Measurements from ENCODE around the gene CHMP3. TPM values are rescaled to one million over a fixed set of nuclear protein-coding genes. Genes with fewer than 3 reads are reported as not detected.
A peak's percentile ranks its signal among the peaks of the same experiment; 100 is the strongest.
"Not testable (repeated sequence)": the region's sequence is repeated elsewhere in the genome, so short reads cannot be mapped to it uniquely, and the experiment has no call there.

The CHMP3 gene
- total and polyA plus RNA-seq, 2 of the 13 experiments (the other 11 are each of a cell fraction or from before 2014, with no cell fraction given): 64.1 to 114 TPM

GRCh38 chr2:86548913-86549396 lies 14.3 kb downstream of the CHMP3 start:
- POLR2A ChIA-PET; DNase-seq (ENCODE audit: low spot score); H3K9ac ChIP-seq (ENCODE audit: insufficient read depth, low read depth, low read length); H3K27me3 ChIP-seq (ENCODE audit: control insufficient read depth in 1 of 2, insufficient read depth in 2 of 2, low read length in 2 of 2); in situ Hi-C loops (cut with HindIII; ENCODE audit: extremely low pct_ligation_motif_present, low pct_unique_long_range_greater_than_20kb); H3K4me2 ChIP-seq (ENCODE audit: low read depth, low read length); H3K4me3 ChIP-seq (replicated peaks in 1 of 3; ENCODE audit: insufficient read depth in 1 of 3, low read depth in 2 of 3, low read length in 3 of 3); ATAC-seq; H2AFZ ChIP-seq (ENCODE audit: low read length); H3K27ac ChIP-seq (ENCODE audit: extremely low read length, insufficient read depth, low read length); BruUV-seq (replicated peaks); intact Hi-C loops (cut with micrococcal nuclease; ENCODE audit: unreplicated experiment); H3K79me2 ChIP-seq (ENCODE audit: insufficient read depth, low read length); FAIRE-seq; H4K20me1 ChIP-seq (ENCODE audit: insufficient read depth, low read length); H3K9me3 ChIP-seq (ENCODE audit: low read length); CTCF ChIA-PET (ENCODE audit: low intra/inter-chr PET ratio, low total read pairs); H3K36me3 ChIP-seq (replicated peaks in 1 of 2; ENCODE audit: control insufficient read depth in 1 of 2, insufficient read depth in 2 of 2, low read length in 2 of 2): not testable (repeated sequence)
- TF ChIP-seq, protein P1, sequence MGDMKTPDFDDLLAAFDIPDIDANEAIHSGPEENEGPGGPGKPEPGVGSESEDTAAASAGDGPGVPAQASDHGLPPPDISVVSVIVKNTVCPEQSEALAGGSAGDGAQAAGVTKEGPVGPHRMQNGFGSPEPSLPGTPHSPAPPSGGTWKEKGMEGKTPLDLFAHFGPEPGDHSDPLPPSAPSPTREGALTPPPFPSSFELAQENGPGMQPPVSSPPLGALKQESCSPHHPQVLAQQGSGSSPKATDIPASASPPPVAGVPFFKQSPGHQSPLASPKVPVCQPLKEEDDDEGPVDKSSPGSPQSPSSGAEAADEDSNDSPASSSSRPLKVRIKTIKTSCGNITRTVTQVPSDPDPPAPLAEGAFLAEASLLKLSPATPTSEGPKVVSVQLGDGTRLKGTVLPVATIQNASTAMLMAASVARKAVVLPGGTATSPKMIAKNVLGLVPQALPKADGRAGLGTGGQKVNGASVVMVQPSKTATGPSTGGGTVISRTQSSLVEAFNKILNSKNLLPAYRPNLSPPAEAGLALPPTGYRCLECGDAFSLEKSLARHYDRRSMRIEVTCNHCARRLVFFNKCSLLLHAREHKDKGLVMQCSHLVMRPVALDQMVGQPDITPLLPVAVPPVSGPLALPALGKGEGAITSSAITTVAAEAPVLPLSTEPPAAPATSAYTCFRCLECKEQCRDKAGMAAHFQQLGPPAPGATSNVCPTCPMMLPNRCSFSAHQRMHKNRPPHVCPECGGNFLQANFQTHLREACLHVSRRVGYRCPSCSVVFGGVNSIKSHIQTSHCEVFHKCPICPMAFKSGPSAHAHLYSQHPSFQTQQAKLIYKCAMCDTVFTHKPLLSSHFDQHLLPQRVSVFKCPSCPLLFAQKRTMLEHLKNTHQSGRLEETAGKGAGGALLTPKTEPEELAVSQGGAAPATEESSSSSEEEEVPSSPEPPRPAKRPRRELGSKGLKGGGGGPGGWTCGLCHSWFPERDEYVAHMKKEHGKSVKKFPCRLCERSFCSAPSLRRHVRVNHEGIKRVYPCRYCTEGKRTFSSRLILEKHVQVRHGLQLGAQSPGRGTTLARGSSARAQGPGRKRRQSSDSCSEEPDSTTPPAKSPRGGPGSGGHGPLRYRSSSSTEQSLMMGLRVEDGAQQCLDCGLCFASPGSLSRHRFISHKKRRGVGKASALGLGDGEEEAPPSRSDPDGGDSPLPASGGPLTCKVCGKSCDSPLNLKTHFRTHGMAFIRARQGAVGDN (CRISPR knock-in tag; IDR thresholded peaks at IDR 0.05): peak; percentile 29; the same call in 1 of the 2 replicates
- TF ChIP-seq, protein P2, sequence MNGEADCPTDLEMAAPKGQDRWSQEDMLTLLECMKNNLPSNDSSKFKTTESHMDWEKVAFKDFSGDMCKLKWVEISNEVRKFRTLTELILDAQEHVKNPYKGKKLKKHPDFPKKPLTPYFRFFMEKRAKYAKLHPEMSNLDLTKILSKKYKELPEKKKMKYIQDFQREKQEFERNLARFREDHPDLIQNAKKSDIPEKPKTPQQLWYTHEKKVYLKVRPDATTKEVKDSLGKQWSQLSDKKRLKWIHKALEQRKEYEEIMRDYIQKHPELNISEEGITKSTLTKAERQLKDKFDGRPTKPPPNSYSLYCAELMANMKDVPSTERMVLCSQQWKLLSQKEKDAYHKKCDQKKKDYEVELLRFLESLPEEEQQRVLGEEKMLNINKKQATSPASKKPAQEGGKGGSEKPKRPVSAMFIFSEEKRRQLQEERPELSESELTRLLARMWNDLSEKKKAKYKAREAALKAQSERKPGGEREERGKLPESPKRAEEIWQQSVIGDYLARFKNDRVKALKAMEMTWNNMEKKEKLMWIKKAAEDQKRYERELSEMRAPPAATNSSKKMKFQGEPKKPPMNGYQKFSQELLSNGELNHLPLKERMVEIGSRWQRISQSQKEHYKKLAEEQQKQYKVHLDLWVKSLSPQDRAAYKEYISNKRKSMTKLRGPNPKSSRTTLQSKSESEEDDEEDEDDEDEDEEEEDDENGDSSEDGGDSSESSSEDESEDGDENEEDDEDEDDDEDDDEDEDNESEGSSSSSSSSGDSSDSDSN (CRISPR knock-in tag; IDR thresholded peaks at IDR 0.05): 0 out of 2 replicates have a peak, but pooled peaks have one; percentile 6
- peaks cover 28% of the 10 kb centered on the region for H3K4me1 ChIP-seq (ENCODE audit: insufficient read depth, low read length)
- 96% methylated on average over 15 of the region's 37 CpGs for WGBS (ENCODE audit: low lambda C conversion rate)

All from HepG2 (cell line).